Suprapubic skin (tissue), 4 donors: ENCODE measurements around the gene SLC12A1.

ENCODE experiments used
- CTCF ChIP-seq, 2 donors: fragments of 200-600 bp in 1 of 2; fragments of 450-650 bp in 1 of 2; sonication (generic) in 1 of 2; IDR thresholded peaks; one replicate each; pipeline ENCODE4 v1.5.1; 2016 to 2019; ENCODE audit warnings: antibody characterized with exemption in 2 of 2, mild to moderate bottlenecking in 1 of 2, moderate library complexity in 1 of 2
- EP300 ChIP-seq: sonication (generic); formaldehyde crosslinking; IDR thresholded peaks from one replicate; pipeline ENCODE4 v1.6.1; 2017; ENCODE audit warnings: antibody characterized with exemption
- POLR2A ChIP-seq, 2 donors: fragments of 450-650 bp; IDR thresholded peaks; one replicate each; pipeline ENCODE4 v1.6.1; 2017; ENCODE audit warnings: antibody characterized with exemption in 2 of 2, mild to moderate bottlenecking in 2 of 2, moderate library complexity in 2 of 2
- POLR2AphosphoS5 ChIP-seq, 3 donors: sonication (generic); formaldehyde crosslinking; IDR thresholded peaks; one replicate each; pipeline ENCODE4 v1.6.1; 2017; ENCODE audit warnings: antibody characterized with exemption in 3 of 3

GRCh38 chr15:48244921-48245320 is 38.8 kb downstream of the SLC12A1 start:
- TF ChIP-seq CTCF (IDR thresholded peaks at IDR 0.05) (no peak), EP300 (no peak), POLR2AphosphoS5 (IDR thresholded peaks at IDR 0.05) (no peak), POLR2A (IDR thresholded peaks at IDR 0.05) (no peak)
